IMR-90 (cell line): ENCODE measurements around the gene TRMT11. TPM values are rescaled to one million over a fixed set of nuclear protein-coding genes. Genes with fewer than 3 reads are reported as not detected.
A peak's percentile ranks its signal among the peaks of the same experiment; 100 is the strongest.

Experiments used
- ATAC-seq: fragments of 200-7000 bp; cut with Tn5 transposase; 2 replicates; pipeline ENCODE4 v1.9.1; 2020; ENCODE audit warnings: low read depth, mild to moderate bottlenecking, moderate library complexity
- BruUV-seq: library from RNA; stranded (reverse); fragments of 400-500 nt; replicated peaks from 2 replicates; lab custom pipeline; 2021; lab: Mats Ljungman, UMichigan
- CTCF ChIA-PET: fragments of 300-600 bp; formaldehyde crosslinking; extraction: SDS; loops from one replicate; lab custom pipeline; 2021; ENCODE audit warnings: antibody characterized with exemption; lab: Yijun Ruan, JAX
- POLR2A ChIA-PET: fragments of 300-600 bp; sonication (Branson Sonifier 250); formaldehyde crosslinking; loops from one replicate; lab custom pipeline; 2022; ENCODE audit warnings: antibody characterized with exemption; ENCODE audit not compliant: unreplicated experiment; lab: Charles Lee
- DNase-seq: peaks from one replicate; pipeline ENCODE4 v3.0.0; 2013
- H2AFZ ChIP-seq: replicated peaks from 2 replicates; pipeline ENCODE3; 2013; ENCODE audit warnings: low read length, mild to moderate bottlenecking; ENCODE audit not compliant: poor library complexity
- H2AK5ac ChIP-seq: 2 replicates; pipeline ENCODE4 v1.6.1; 2013; ENCODE audit warnings: low read depth, low read length, inconsistent platforms
- H2AK9ac ChIP-seq: replicated peaks from 2 replicates; pipeline ENCODE3; 2013; ENCODE audit warnings: mild to moderate bottlenecking, low read depth, low read length, moderate library complexity; ENCODE audit not compliant: poor library complexity
- H2BK120ac ChIP-seq: 2 replicates; pipeline ENCODE4 v1.6.1; 2013; ENCODE audit warnings: low read depth, low read length, inconsistent platforms
- H2BK15ac ChIP-seq: 3 replicates; pipeline ENCODE4 v1.6.1; 2013; ENCODE audit warnings: low read depth, low read length, inconsistent platforms
- H2BK20ac ChIP-seq: 2 replicates; pipeline ENCODE4 v1.6.1; 2013; ENCODE audit warnings: low read depth, mild to moderate bottlenecking, inconsistent platforms, low read length, moderate library complexity
- H2BK5ac ChIP-seq: 2 replicates; pipeline ENCODE4 v1.6.1; 2013; ENCODE audit warnings: mild to moderate bottlenecking, low read depth, low read length, inconsistent platforms; ENCODE audit not compliant: poor library complexity, severe bottlenecking
- H3K14ac ChIP-seq: replicated peaks from 2 replicates; pipeline ENCODE4 v1.6.1; 2013; ENCODE audit warnings: low read depth, low read length, inconsistent platforms
- H3K18ac ChIP-seq: 2 replicates; pipeline ENCODE4 v1.6.1; 2013; ENCODE audit warnings: low read depth, low read length, control low read depth
- H3K23ac ChIP-seq: 2 replicates; pipeline ENCODE4 v1.6.1; 2013; ENCODE audit warnings: low read depth, low read length, inconsistent platforms
- H3K27ac ChIP-seq: 2 replicates; pipeline ENCODE4 v1.5.1; 2013; ENCODE audit warnings: mild to moderate bottlenecking, control low read depth, low read length; ENCODE audit not compliant: insufficient read depth
- H3K27me3 ChIP-seq: 2 replicates; pipeline ENCODE4 v1.6.1; 2013; ENCODE audit warnings: low read length; ENCODE audit not compliant: control insufficient read depth, insufficient read depth
- H3K36me3 ChIP-seq: 2 replicates; pipeline ENCODE4 v1.6.1; 2013; ENCODE audit warnings: low read length, mixed read lengths; ENCODE audit not compliant: control insufficient read depth, insufficient read depth
- H3K4ac ChIP-seq: 2 replicates; pipeline ENCODE4 v1.6.1; 2013; ENCODE audit warnings: low read depth, low read length, inconsistent platforms
- H3K4me1 ChIP-seq: 2 replicates; pipeline ENCODE4 v1.6.1; 2013; ENCODE audit warnings: low read length, mixed read lengths; ENCODE audit not compliant: control insufficient read depth, insufficient read depth
- H3K4me2 ChIP-seq: 2 replicates; pipeline ENCODE4 v1.6.1; 2013; ENCODE audit warnings: low read depth, mild to moderate bottlenecking, control low read depth, low read length, moderate library complexity
- H3K4me3 ChIP-seq: 2 replicates; pipeline ENCODE4 v1.5.1; 2013; ENCODE audit warnings: low read depth, mild to moderate bottlenecking, control low read depth, low read length, moderate library complexity; ENCODE audit not compliant: insufficient read depth
- H3K56ac ChIP-seq: 2 replicates; pipeline ENCODE4 v1.6.1; 2013; ENCODE audit warnings: low read length, inconsistent platforms; ENCODE audit not compliant: insufficient read depth; ENCODE audit errors: extremely low read depth
- H3K79me1 ChIP-seq, 2 experiments: 2 replicates each; pipeline ENCODE4 v1.6.1; 2013; ENCODE audit warnings: low read length in 2 of 2, inconsistent platforms in 1 of 2, low read depth in 1 of 2
- H3K9ac ChIP-seq: 2 replicates; pipeline ENCODE4 v1.6.1; 2013; ENCODE audit warnings: low read depth, low read length, control low read depth
- H3K9me1 ChIP-seq: 2 replicates; pipeline ENCODE4 v1.6.1; 2013; ENCODE audit warnings: low read length, inconsistent platforms; ENCODE audit not compliant: insufficient read depth
- H3K9me3 ChIP-seq: 2 replicates; pipeline ENCODE4 v1.6.1; 2013; ENCODE audit warnings: low read length; ENCODE audit not compliant: control insufficient read depth, insufficient read depth
- H4K20me1 ChIP-seq: 2 replicates; pipeline ENCODE4 v1.6.1; 2013; ENCODE audit warnings: low read length, inconsistent platforms; ENCODE audit not compliant: insufficient read depth
- H4K5ac ChIP-seq: 2 replicates; pipeline ENCODE4 v1.6.1; 2013; ENCODE audit warnings: mild to moderate bottlenecking, low read depth, low read length, control low read depth
- H4K8ac ChIP-seq, 2 experiments: 2 replicates each; pipeline ENCODE4 v1.6.1; 2013; ENCODE audit warnings: low read depth in 2 of 2, low read length in 2 of 2, control low read depth in 1 of 2, inconsistent platforms in 1 of 2
- H4K91ac ChIP-seq: 2 replicates; pipeline ENCODE4 v1.6.1; 2013; ENCODE audit warnings: low read depth, low read length, inconsistent platforms; ENCODE audit not compliant: insufficient read depth
- CEBPB ChIP-seq: IDR thresholded peaks from 2 replicates; pipeline ENCODE4 v1.6.1; 2012; ENCODE audit warnings: low read depth, low read length, improper control_type of control experiment
- CHD1 ChIP-seq: IDR thresholded peaks from 2 replicates; pipeline ENCODE4 v1.6.1; 2012; ENCODE audit warnings: low read depth, low read length, improper control_type of control experiment
- SMC3 ChIP-seq: fragments of 150-350 bp; IDR thresholded peaks from 2 replicates; pipeline ENCODE4 v1.6.1; 2016; ENCODE audit warnings: low read depth, mild to moderate bottlenecking, antibody characterized with exemption, low read length, moderate library complexity
- WGBS, 2 experiments: methylation state at CpG; one replicate each; pipeline versions ENCODE4 v1.1.5 to v1.1.7; 2013; ENCODE audit warnings: missing lambda C conversion rate in 2 of 2; ENCODE audit not compliant: insufficient read length in 1 of 2; ENCODE audit errors: extremely low coverage in 2 of 2; 5-methylcytosine and 5-hydroxymethylcytosine counted together
- dilution Hi-C: fragments of 300-500 bp; cut with HindIII; formaldehyde crosslinking; loops from one replicate; pipeline ENCODE4 v1.14.3; 2018; ENCODE audit warnings: low sequenced_read_pairs; ENCODE audit not compliant: unreplicated experiment
- in situ Hi-C: fragments of 300-500 bp; cut with MboI; formaldehyde crosslinking; loops from 3 replicates; pipeline ENCODE4 v1.14.3; 2019; ENCODE audit warnings: low sequenced_read_pairs, inconsistent platforms, mixed read lengths
- intact Hi-C: fragments of 100-400 bp; cut with micrococcal nuclease; formaldehyde crosslinking; loops from 2 replicates; pipeline ENCODE4 v1.10.0; 2022
- polyA plus RNA-seq, 3 experiments: library from polyadenylated mRNA; depleted of rRNA; stranded (reverse); fragments of >200 nt; gene quantifications; 2 replicates each; pipeline ENCODE4 v1.2.3, GENCODE V29; 2012; ENCODE audit warnings: low replicate concordance in 1 of 3
- total RNA-seq: library from RNA; depleted of rRNA; stranded (reverse); fragments of >200 nt; gene quantifications from 2 replicates; pipeline ENCODE4 v1.2.3, GENCODE V29; 2012

TRMT11 gene
- total and polyA plus RNA-seq, 2 of the 4 experiments (the other 2 are of a cell fraction) = 14.3 to 19.0 TPM

DNA sequence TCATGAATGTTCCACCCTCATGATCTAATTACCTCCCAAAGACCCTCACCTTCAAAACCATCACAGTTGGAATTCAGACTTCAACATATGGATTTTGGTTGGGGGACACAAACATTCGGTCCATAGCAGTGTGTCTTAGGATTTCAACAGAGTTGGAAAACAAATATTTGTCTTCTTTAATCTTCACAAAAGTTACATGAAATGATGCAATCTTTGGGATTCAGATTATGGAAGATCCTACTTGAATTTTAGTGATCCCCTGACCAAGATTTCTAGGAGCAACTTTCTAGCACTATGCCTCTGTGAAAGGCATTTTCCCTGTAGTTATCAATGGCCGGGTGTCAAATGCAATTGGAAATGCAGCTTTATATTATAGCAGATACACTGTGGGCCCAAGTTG is 86.5 kb downstream of the TRMT11 start:
- ATAC-seq (no peak), DNase-seq (no peak)
- Histone ChIP-seq H3K4me1 (no peaks in the 10 kb centered on the region), H3K9ac (no peak overlapping the region), H2BK120ac (no peak overlapping the region), H3K27me3 (no peaks in the 10 kb centered on the region), H3K4ac (no peak overlapping the region), H2AK5ac (no peak overlapping the region), H4K8ac (no peak overlapping the region), H4K5ac (no peak overlapping the region), H4K91ac (no peak overlapping the region), H3K4me3 (no peak overlapping the region), H2BK20ac (no peak overlapping the region), H2AFZ (no peak overlapping the region), H3K56ac (no peak overlapping the region), H4K20me1 (no peaks in the 10 kb centered on the region), H3K23ac (no peak overlapping the region), H2BK5ac (no peak overlapping the region), H3K18ac (no peak overlapping the region), H3K36me3 (no peaks in the 10 kb centered on the region), H3K14ac (no peak overlapping the region), H3K79me1 (no peaks in the 10 kb centered on the region), H3K9me3 (no peaks in the 10 kb centered on the region), H2BK15ac (no peak overlapping the region), H3K27ac (no peak overlapping the region), H3K4me2 (no peak overlapping the region), H3K9me1 (no peaks in the 10 kb centered on the region), H2AK9ac (no peak overlapping the region)
- WGBS, 2 experiments = 100% methylated on average over 1 of the region's 2 CpGs; no CpG with 5 or more reads in 1 of the 2 experiments
- in situ Hi-C loops = no loop called here
- ChIA-PET POLR2A (no interaction called here), CTCF (no interaction called here)
- TF ChIP-seq CHD1 (no peak), SMC3 (no peak), CEBPB (peak; percentile 36; the same call in 1 of the 2 replicates)
- intact Hi-C loops = no loop called here
- BruUV-seq = no TSS peak
- dilution Hi-C loops = no loop called here
